CD4-positive, alpha-beta memory T cell (primary cell): ENCODE data around the gene LY9. TPM values are rescaled to one million over a fixed set of nuclear protein-coding genes. Genes with fewer than 3 reads are reported as not detected.
"Not testable (repeated sequence)": the region's sequence is repeated elsewhere in the genome, so short reads cannot be mapped to it uniquely, and the experiment has no call there.

Source experiments
- CTCF ChIA-PET: fragments of 350-600 bp; sonication (Branson Sonifier 250); formaldehyde crosslinking; loops from one replicate; lab custom pipeline; 2021; ENCODE audit warnings: inconsistent platforms; ENCODE audit not compliant: partially characterized antibody; lab: Charles Lee
- POLR2A ChIA-PET: fragments of 350-600 bp; sonication (Branson Sonifier 250); formaldehyde crosslinking; loops from one replicate; lab custom pipeline; 2021; ENCODE audit not compliant: partially characterized antibody; lab: Charles Lee
- DNase-seq, 5 donors: peaks; one replicate each; pipeline versions ENCODE4 v3.0.0 to v3.0.0-alpha.2; 2020 to 2022; ENCODE audit warnings: mixed read lengths in 1 of 5
- H3K27ac ChIP-seq: one replicate; pipeline ENCODE4 v1.7.0; 2013; ENCODE audit warnings: low read depth, low read length
- H3K27me3 ChIP-seq: 2 replicates; pipeline ENCODE4 v1.7.0; 2013; ENCODE audit warnings: mild to moderate bottlenecking, low read length, moderate library complexity; ENCODE audit not compliant: insufficient read depth
- H3K36me3 ChIP-seq: 2 replicates; pipeline ENCODE4 v1.7.0; 2013; ENCODE audit warnings: mild to moderate bottlenecking, low read length, moderate library complexity; ENCODE audit not compliant: insufficient read depth
- H3K4me1 ChIP-seq: 2 replicates; pipeline ENCODE4 v1.7.0; 2013; ENCODE audit warnings: mild to moderate bottlenecking, low read length, moderate library complexity; ENCODE audit not compliant: insufficient read depth
- H3K4me3 ChIP-seq, 2 donors: one replicate each; pipeline ENCODE4 v1.7.0; 2013; ENCODE audit warnings: low read length in 2 of 2, mild to moderate bottlenecking in 1 of 2
- H3K9me3 ChIP-seq, 2 donors: one replicate each; pipeline ENCODE4 v1.7.0; 2013; ENCODE audit warnings: low read length in 2 of 2, control low read depth in 1 of 2; ENCODE audit not compliant: control insufficient read depth in 1 of 2
- H3K27ac Mint-ChIP-seq, 7 donors: one replicate each; pipeline ENCODE4 v1.8.0; 2020 to 2021; ENCODE audit warnings: mixed read lengths in 7 of 7, mild to moderate bottlenecking in 6 of 7, inconsistent platforms in 3 of 7, moderate library complexity in 3 of 7
- H3K27me3 Mint-ChIP-seq, 2 donors: one replicate each; pipeline ENCODE4 v1.8.0; 2020 to 2021; ENCODE audit warnings: mixed read lengths in 2 of 2
- H3K36me3 Mint-ChIP-seq, 2 donors: one replicate each; pipeline ENCODE4 v1.8.0; 2020 to 2021; ENCODE audit warnings: mixed read lengths in 2 of 2, inconsistent platforms in 1 of 2, mild to moderate bottlenecking in 1 of 2
- H3K4me1 Mint-ChIP-seq, 4 donors: one replicate each; pipeline ENCODE4 v1.8.0; 2020 to 2021; ENCODE audit warnings: mixed read lengths in 4 of 4, mild to moderate bottlenecking in 1 of 4
- H3K4me3 Mint-ChIP-seq, 8 donors: one replicate each; pipeline ENCODE4 v1.8.0; 2020 to 2021; ENCODE audit warnings: mixed read lengths in 8 of 8, mild to moderate bottlenecking in 7 of 8, moderate library complexity in 6 of 8, inconsistent platforms in 3 of 8
- H3K9me3 Mint-ChIP-seq, 8 donors: one replicate each; pipeline ENCODE4 v1.8.0; 2020 to 2021; ENCODE audit warnings: mixed read lengths in 8 of 8, mild to moderate bottlenecking in 5 of 8, inconsistent platforms in 3 of 8, moderate library complexity in 1 of 8
- intact Hi-C: fragments of 100-400 bp; cut with micrococcal nuclease; formaldehyde crosslinking; loops from one replicate; pipeline ENCODE4 v1.15.1; 2023
- polyA plus RNA-seq, 2 donors: library from polyadenylated mRNA; unstranded; fragments of 300-500 nt; fragmentation: Illumina TruSeq; gene quantifications; one replicate each; pipeline ENCODE4 v1.2.3, GENCODE V29; 2021
- total RNA-seq, 2 experiments: library from RNA; stranded (reverse); gene quantifications; one replicate each; pipeline ENCODE4 v1.2.3, GENCODE V29; 2021

Gene LY9
- total and polyA plus RNA-seq, 4 experiments from 2014 or later: 131 to 211 (median 150) TPM

DNA sequence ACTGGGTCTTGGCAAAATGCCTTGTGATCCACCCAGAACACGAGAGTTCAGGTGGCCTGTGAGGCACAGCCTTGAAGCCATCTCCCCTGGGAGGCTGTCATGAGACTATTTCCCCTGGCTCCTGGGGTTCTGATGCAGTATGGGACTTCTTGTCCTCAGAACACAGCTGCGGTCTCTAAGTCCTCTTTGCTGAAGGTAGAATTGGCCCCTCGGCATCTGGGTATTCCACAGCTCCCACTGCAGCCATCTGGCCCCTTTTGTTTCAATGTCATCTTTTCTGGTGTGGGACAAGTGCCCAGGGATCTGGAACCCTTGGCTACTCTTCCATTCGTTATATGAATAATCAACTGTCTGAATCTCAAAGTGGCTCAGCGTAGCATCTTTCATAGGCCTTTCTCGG is 17.0 kb upstream of the LY9 start:
- no peaks in the 10 kb centered on the region for H3K36me3 Mint-ChIP-seq
- H3K27me3 ChIP-seq: no peaks in the 10 kb centered on the region
- no peak for DNase-seq
- CTCF ChIA-PET: interaction anchor here (1.0 to 10.5 kb wide), 11 partner anchors 9 to 174 kb away, joined by 3 to 144 read pairs (median 12); partner anchors contain the start of genes ITLN2 and LY9
- H3K4me3 ChIP-seq: no peak overlapping the region
- no peaks in the 10 kb centered on the region for H3K9me3 Mint-ChIP-seq
- H3K27ac Mint-ChIP-seq: no peak overlapping the region
- peaks cover 17 to 27% (median 21%) of the 10 kb centered on the region in 4 donors for H3K4me1 Mint-ChIP-seq
- peaks cover 0 to 2% of the 10 kb centered on the region in 2 donors for H3K27me3 Mint-ChIP-seq
- no peaks in the 10 kb centered on the region for H3K9me3 ChIP-seq
- POLR2A ChIA-PET: interaction anchor here (1.3 kb wide), 1 partner anchor 57 kb away, joined by 3 read pairs; no protein-coding TSS in a partner anchor
- no peak overlapping the region for H3K4me3 Mint-ChIP-seq
- intact Hi-C loops: no loop called here
- H3K4me1 ChIP-seq: peaks cover 24% of the 10 kb centered on the region
- no peaks in the 10 kb centered on the region for H3K36me3 ChIP-seq
- no peak overlapping the region for H3K27ac ChIP-seq

DNA sequence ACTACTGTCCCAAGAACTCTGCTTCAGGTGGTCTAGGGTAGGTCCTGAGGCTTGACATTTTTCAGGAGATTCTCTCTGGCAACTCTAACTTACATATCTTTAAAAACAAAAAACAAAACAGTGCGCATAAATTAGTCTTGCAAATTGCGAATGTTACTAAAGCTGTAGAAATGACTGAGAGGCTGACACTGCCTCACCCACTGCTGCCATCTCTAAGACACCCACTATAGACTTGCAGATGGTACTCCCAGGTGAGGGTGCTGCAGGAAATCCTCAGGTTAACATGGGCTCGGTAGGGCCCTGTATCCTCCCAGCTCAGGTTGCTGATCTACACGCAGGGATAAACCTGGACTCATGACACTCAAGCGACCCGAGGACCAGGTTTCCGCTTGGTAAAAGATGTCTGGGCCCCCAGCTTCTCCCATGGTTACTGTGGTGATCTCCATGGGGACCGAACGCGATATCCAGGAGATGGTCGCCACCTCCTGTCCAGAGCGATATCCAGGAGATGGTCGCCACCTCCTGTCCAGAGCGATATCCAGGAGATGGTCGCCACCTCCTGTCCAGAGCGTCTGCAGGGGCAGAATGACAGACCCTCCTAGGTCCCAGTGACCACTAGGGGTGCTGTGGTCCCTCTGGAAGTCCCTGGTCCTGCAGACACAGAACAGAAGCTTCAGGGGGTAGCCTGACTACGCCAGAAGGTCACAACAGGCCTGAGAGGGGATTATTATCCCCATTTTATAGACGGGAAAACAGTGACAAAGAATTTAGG is 16.2 kb upstream of the LY9 start:
- Mint-ChIP-seq H3K27me3 (peaks cover 0 to 2% of the 10 kb centered on the region in 2 donors), H3K36me3 (no peaks in the 10 kb centered on the region), H3K27ac (peak overlapping the region in 2 of 7 donors; percentile 17 to 30), H3K4me3 (no peak overlapping the region), H3K4me1 (peaks cover 17 to 27% (median 21%) of the 10 kb centered on the region in 4 donors), H3K9me3 (peaks cover 0 to 1% (median 0%) of the 10 kb centered on the region in 8 donors)
- DNase-seq: peak in 3 of 5 donors; percentile 22 to 35 (median 25)
- H3K9me3 ChIP-seq: no peaks in the 10 kb centered on the region
- H3K27me3 ChIP-seq: no peaks in the 10 kb centered on the region
- H3K4me1 ChIP-seq: peaks cover 24% of the 10 kb centered on the region
- ChIA-PET POLR2A (interaction anchor here (1.3 to 5.0 kb wide), 3 partner anchors 17 to 57 kb away, joined by 3 to 67 read pairs (median 10); partner anchors contain the start of gene LY9), CTCF (interaction anchor here (0.7 to 10.5 kb wide), 20 partner anchors 9 to 210 kb away, joined by 3 to 144 read pairs (median 4); partner anchors contain the start of genes ITLN2 and LY9)
- no peak overlapping the region for H3K4me3 ChIP-seq
- H3K27ac ChIP-seq: no peak overlapping the region
- H3K36me3 ChIP-seq: no peaks in the 10 kb centered on the region
- intact Hi-C loops: no loop called here

DNA sequence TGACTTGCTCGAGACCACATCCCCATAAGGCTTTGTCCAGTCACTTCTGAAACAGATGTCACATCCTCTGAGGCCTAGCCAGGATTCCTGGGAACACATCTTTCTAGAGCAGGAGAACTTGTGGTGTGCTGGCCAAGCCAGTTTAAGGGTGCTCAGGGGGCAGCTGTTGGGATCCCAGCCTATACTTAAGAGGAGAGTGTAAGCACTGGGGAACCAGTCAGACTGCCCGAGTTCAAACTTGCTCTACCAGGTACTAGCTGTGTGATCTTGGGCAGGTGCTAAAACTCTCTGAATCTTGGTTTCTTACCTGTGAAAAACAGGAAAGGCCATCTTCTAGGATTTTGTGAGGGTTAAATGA is 15.6 kb upstream of the LY9 start:
- no peak for DNase-seq
- H3K9me3 Mint-ChIP-seq: peaks cover 0 to 1% (median 0%) of the 10 kb centered on the region in 8 donors
- CTCF ChIA-PET: interaction anchor here (0.7 to 10.5 kb wide), 18 partner anchors 8 to 209 kb away, joined by 3 to 144 read pairs (median 5); partner anchors contain the start of genes ITLN2 and LY9
- peaks cover 0 to 2% of the 10 kb centered on the region in 2 donors for H3K27me3 Mint-ChIP-seq
- H3K4me1 Mint-ChIP-seq: peaks cover 15 to 27% (median 19%) of the 10 kb centered on the region in 4 donors
- no peaks in the 10 kb centered on the region for H3K36me3 Mint-ChIP-seq
- Histone ChIP-seq H3K9me3 (no peaks in the 10 kb centered on the region), H3K27ac (no peak overlapping the region), H3K4me3 (no peak overlapping the region), H3K27me3 (no peaks in the 10 kb centered on the region), H3K36me3 (no peaks in the 10 kb centered on the region), H3K4me1 (peaks cover 18% of the 10 kb centered on the region)
- intact Hi-C loops: no loop called here
- POLR2A ChIA-PET: interaction anchor here (2.3 to 5.0 kb wide), 3 partner anchors 17 to 57 kb away, joined by 7 to 67 read pairs (median 10); partner anchors contain the start of gene LY9
- peak overlapping the region in 1 of 7 donors; percentile 35 for H3K27ac Mint-ChIP-seq
- H3K4me3 Mint-ChIP-seq: no peak overlapping the region

DNA sequence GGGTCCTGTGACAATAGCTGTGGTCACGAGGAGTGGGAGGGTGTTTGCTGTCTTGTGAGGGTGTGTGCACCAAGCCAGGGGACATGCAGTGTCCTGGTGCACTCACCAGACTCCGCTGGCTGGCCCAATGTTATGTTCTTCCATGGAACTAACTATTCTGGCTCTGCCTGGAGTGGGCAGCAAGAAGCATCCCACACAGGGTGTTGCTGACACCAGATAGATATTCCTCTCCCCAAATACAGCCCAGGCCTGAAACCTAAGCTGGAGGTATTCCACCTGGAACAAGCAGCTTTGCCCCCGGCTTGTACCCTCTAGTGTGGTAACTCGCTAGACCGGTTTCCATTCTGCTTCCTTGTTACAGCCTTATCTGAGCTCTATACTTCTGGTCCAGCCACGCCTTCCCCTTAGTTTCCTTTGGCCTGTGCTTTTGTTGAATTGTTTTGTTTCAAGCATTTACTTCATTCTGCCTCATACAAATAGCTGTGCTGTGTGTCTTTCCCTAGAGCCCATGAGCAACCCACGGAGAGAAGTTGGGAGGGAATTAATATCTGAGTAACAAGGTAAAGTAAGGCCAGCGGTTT is 14.7 kb upstream of the LY9 start:
- Histone ChIP-seq H3K4me1 (peaks cover 18% of the 10 kb centered on the region), H3K27ac (no peak overlapping the region), H3K36me3 (no peaks in the 10 kb centered on the region), H3K4me3 (no peak overlapping the region), H3K27me3 (no peaks in the 10 kb centered on the region), H3K9me3 (no peaks in the 10 kb centered on the region)
- ChIA-PET CTCF (interaction anchor here (0.7 to 10.5 kb wide), 21 partner anchors 9 to 208 kb away, joined by 3 to 144 read pairs (median 5); partner anchors contain the start of genes ITLN2 and LY9), POLR2A (interaction anchor here (2.3 to 5.0 kb wide), 3 partner anchors 16 to 56 kb away, joined by 7 to 67 read pairs (median 10); partner anchors contain the start of gene LY9)
- Mint-ChIP-seq H3K36me3 (no peaks in the 10 kb centered on the region), H3K4me1 (peaks cover 15 to 27% (median 19%) of the 10 kb centered on the region in 4 donors), H3K4me3 (peak overlapping the region in 7 of 8 donors; percentile 4 to 82 (median 41)), H3K27ac (peak overlapping the region in 4 of 7 donors; percentile 84 to 95 (median 90)), H3K9me3 (peaks cover 0 to 1% (median 0%) of the 10 kb centered on the region in 8 donors), H3K27me3 (peaks cover 0 to 2% of the 10 kb centered on the region in 2 donors)
- DNase-seq: no peak
- intact Hi-C loops: loop anchor here (1.0 kb wide), 1 partner anchor 49 kb away; no protein-coding TSS in a partner anchor

DNA sequence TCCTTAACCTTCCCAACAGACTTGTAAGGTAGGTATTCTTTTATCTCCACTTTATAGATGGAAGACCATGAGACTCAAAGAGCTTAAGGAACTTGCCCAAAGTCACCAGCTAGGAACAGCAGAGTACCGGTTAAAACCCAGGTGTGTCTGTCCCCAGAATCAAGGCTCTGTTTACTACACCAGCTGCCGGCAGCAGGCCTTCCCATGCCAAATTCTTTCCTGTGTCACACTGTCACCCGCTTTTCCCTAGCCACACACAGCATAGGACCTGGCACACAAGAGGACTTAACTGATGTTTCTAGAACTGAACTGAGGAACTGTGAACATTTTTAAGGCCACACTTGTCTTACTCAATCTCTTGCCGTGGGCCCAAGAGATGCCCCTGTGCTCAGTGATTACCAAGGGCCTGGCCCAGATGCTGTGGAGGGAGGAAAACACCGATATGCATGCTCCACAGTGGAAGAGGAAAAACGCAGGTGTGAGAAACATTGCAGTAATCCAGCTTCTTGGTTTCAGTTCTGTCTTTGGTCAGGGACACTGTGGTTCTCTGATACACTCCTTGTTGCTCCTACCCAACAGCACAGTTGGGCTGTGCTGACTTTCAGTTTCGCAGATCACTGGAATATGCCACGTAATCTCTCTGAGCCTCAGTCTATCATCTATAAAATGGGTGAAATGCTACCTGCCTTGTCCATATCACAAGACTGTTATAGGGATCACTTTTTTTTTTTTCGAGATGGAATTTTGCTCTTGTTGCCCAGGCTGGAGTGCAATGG is 13.9 kb upstream of the LY9 start:
- Mint-ChIP-seq H3K27ac (peak overlapping the region; percentile 65 to 95 (median 86)), H3K4me1 (peaks cover 15 to 26% (median 19%) of the 10 kb centered on the region in 4 donors)
- CTCF ChIA-PET: interaction anchor here (0.7 to 10.5 kb wide), 21 partner anchors 9 to 196 kb away, joined by 3 to 144 read pairs (median 5); partner anchors contain the start of genes ITLN2 and LY9

DNA sequence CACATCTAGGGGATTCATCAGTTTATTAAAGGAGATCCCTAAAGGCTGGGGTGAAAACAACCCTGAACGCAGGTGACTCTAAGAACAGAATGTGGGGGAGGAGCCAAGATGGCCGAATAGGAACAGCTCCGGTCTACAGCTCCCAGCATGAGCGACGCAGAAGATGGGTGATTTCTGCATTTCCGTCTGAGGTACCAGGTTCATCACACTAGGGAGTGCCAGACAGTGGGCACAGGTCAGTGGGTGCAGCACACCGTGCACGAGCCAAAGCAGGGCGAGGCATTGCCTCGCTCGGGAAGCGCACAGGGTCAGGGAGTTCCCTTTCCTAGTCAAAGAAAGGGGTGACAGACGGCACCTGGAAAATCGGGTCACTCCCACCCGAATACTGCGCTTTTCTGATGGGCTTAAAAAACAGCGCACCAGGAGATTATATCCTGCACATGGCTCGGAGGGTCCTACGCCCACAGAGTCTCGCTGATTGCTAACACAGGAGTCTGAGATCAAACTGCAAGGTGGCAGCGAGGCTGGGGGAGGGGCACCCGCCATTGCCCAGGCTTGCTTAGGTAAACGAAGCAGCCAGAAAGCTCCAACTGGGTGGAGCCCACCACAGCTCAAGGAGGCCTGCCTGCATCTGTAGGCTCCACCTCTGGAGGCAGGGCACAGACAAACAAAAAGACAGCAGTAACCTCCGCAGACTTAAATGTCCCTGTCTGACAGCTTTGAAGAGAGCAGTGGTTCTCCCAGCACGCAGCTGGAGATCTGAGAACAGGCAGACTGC is 12.8 kb upstream of the LY9 start:
- H3K4me1 ChIP-seq: peaks cover 18% of the 10 kb centered on the region
- H3K27me3 ChIP-seq, H3K27ac Mint-ChIP-seq, H3K4me3 ChIP-seq, H3K9me3 Mint-ChIP-seq, H3K36me3 Mint-ChIP-seq, H3K27ac ChIP-seq, DNase-seq, H3K36me3 ChIP-seq, intact Hi-C loops, H3K27me3 Mint-ChIP-seq, H3K9me3 ChIP-seq: not testable (repeated sequence)
- CTCF ChIA-PET: interaction anchor here (1.2 to 8.8 kb wide), 3 partner anchors 13 to 168 kb away, joined by 3 to 144 read pairs (median 4); partner anchors contain the start of gene LY9
- peaks cover 11 to 19% (median 15%) of the 10 kb centered on the region in 4 donors for H3K4me1 Mint-ChIP-seq
- POLR2A ChIA-PET: interaction anchor here (1.3 to 5.0 kb wide), 3 partner anchors 10 to 49 kb away, joined by 3 to 67 read pairs (median 3); partner anchors contain the start of gene LY9
- H3K4me3 Mint-ChIP-seq: peak overlapping the region in 3 of 8 donors; percentile 39 to 70 (median 48)

More for the DNA sequence above, 13.9 kb upstream of the LY9 start:
- Histone ChIP-seq H3K27ac (no peak overlapping the region), H3K36me3 (no peaks in the 10 kb centered on the region), H3K4me3 (peak overlapping the region; percentile 1 to 19), H3K27me3 (no peaks in the 10 kb centered on the region), H3K4me1 (peaks cover 18% of the 10 kb centered on the region), H3K9me3 (no peaks in the 10 kb centered on the region)
- Mint-ChIP-seq H3K36me3 (no peaks in the 10 kb centered on the region), H3K4me3 (peak overlapping the region; percentile 17 to 87 (median 70)), H3K9me3 (peaks cover 0 to 1% (median 0%) of the 10 kb centered on the region in 8 donors), H3K27me3 (peaks cover 0 to 2% of the 10 kb centered on the region in 2 donors)
- intact Hi-C loops: loop anchor here (1.0 kb wide), 1 partner anchor 48 kb away; no protein-coding TSS in a partner anchor
- POLR2A ChIA-PET: interaction anchor here (1.3 to 5.0 kb wide), 5 partner anchors 11 to 55 kb away, joined by 3 to 67 read pairs (median 7); partner anchors contain the start of gene LY9
- DNase-seq: peak in 3 of 5 donors; percentile 31 to 44 (median 37)
